Neuronal stem cell (in vitro differentiated cells): ENCODE measurements around the gene ALDH1A1.

Source experiments
- DNase-seq: peaks from one replicate; pipeline ENCODE4 v3.0.0-alpha.2; 2013; ENCODE audit warnings: low spot score
- H2AFZ ChIP-seq: one replicate; pipeline ENCODE4 v1.6.1; 2013; ENCODE audit warnings: mild to moderate bottlenecking, low read length, inconsistent platforms
- H2AK5ac ChIP-seq: 2 replicates; pipeline ENCODE4 v1.6.1; 2013; ENCODE audit warnings: low read depth, mild to moderate bottlenecking, inconsistent platforms, low read length, moderate library complexity, mixed read lengths
- H2BK120ac ChIP-seq: 2 replicates; pipeline ENCODE4 v1.6.1; 2013; ENCODE audit warnings: low read depth, mild to moderate bottlenecking, inconsistent platforms, low read length, moderate library complexity, mixed read lengths
- H2BK12ac ChIP-seq: one replicate; pipeline ENCODE4 v1.6.1; 2013; ENCODE audit warnings: low read length, inconsistent platforms
- H2BK15ac ChIP-seq: 2 replicates; pipeline ENCODE4 v1.6.1; 2013; ENCODE audit warnings: mild to moderate bottlenecking, low read length, inconsistent platforms, mixed read lengths
- H2BK5ac ChIP-seq: one replicate; pipeline ENCODE4 v1.6.1; 2013; ENCODE audit warnings: inconsistent platforms, mild to moderate bottlenecking, low read length, moderate library complexity
- H3K14ac ChIP-seq: one replicate; pipeline ENCODE4 v1.6.1; 2013; ENCODE audit warnings: low read length, inconsistent platforms
- H3K18ac ChIP-seq: 2 replicates; pipeline ENCODE4 v1.6.1; 2013; ENCODE audit warnings: low read length, inconsistent platforms
- H3K23ac ChIP-seq: 2 replicates; pipeline ENCODE4 v1.6.1; 2013; ENCODE audit warnings: low read depth, mild to moderate bottlenecking, mixed read lengths, low read length, inconsistent platforms; ENCODE audit not compliant: poor library complexity
- H3K27ac ChIP-seq: replicated peaks from 3 replicates; pipeline ENCODE4 v1.5.1; 2013; ENCODE audit warnings: low read length, inconsistent platforms
- H3K27me3 ChIP-seq, 3 experiments: 2 replicates each; pipeline ENCODE4 v1.6.1; 2013; ENCODE audit warnings: low read length in 3 of 3, mild to moderate bottlenecking in 2 of 3, inconsistent platforms in 1 of 3, low read depth in 1 of 3, mixed read lengths in 1 of 3, moderate library complexity in 1 of 3; ENCODE audit not compliant: control insufficient read depth in 3 of 3, insufficient read depth in 3 of 3
- H3K36me3 ChIP-seq, 2 donors: replicated peaks in 1 of 2; 2 replicates each; pipeline ENCODE4 v1.6.1; 2013; ENCODE audit warnings: low read length in 2 of 2; ENCODE audit not compliant: control insufficient read depth in 2 of 2, insufficient read depth in 2 of 2
- H3K4ac ChIP-seq: 2 replicates; pipeline ENCODE4 v1.6.1; 2013; ENCODE audit warnings: inconsistent platforms, mild to moderate bottlenecking, low read length, moderate library complexity
- H3K4me1 ChIP-seq, 2 donors: 1 replicate in 1 of 2; 2 replicates in 1 of 2; pipeline ENCODE4 v1.6.1; 2013; ENCODE audit warnings: low read length in 2 of 2, low read depth in 1 of 2; ENCODE audit not compliant: control insufficient read depth in 2 of 2, insufficient read depth in 1 of 2
- H3K4me2 ChIP-seq: one replicate; pipeline ENCODE4 v1.6.1; 2013; ENCODE audit warnings: mild to moderate bottlenecking, low read length, inconsistent platforms; ENCODE audit not compliant: insufficient read depth, poor library complexity, severe bottlenecking
- H3K4me3 ChIP-seq, 2 donors: 2 replicates each; pipeline ENCODE4 v1.5.1; 2013; ENCODE audit warnings: low read length in 2 of 2, mild to moderate bottlenecking in 2 of 2, inconsistent platforms in 1 of 2, moderate library complexity in 1 of 2
- H3K79me1 ChIP-seq: one replicate; pipeline ENCODE4 v1.6.1; 2013; ENCODE audit warnings: low read depth, mild to moderate bottlenecking, inconsistent platforms, low read length, moderate library complexity
- H3K9ac ChIP-seq: one replicate; pipeline ENCODE4 v1.6.1; 2013; ENCODE audit warnings: mild to moderate bottlenecking, low read depth, low read length, inconsistent platforms; ENCODE audit not compliant: poor library complexity
- H3K9me3 ChIP-seq, 2 donors: replicated peaks in 1 of 2; 2 replicates each; pipeline versions ENCODE3 to v1.6.1; 2013; ENCODE audit warnings: low read length in 2 of 2, mild to moderate bottlenecking in 2 of 2, inconsistent platforms in 1 of 2, low read depth in 1 of 2, mixed read lengths in 1 of 2, moderate library complexity in 1 of 2; ENCODE audit not compliant: control insufficient read depth in 2 of 2, insufficient read depth in 1 of 2
- H4K8ac ChIP-seq: one replicate; pipeline ENCODE4 v1.6.1; 2013; ENCODE audit warnings: low read depth, mild to moderate bottlenecking, inconsistent platforms, low read length, moderate library complexity
- H4K91ac ChIP-seq: one replicate; pipeline ENCODE4 v1.6.1; 2013; ENCODE audit warnings: low read length, low read depth, mild to moderate bottlenecking, inconsistent platforms; ENCODE audit not compliant: poor library complexity
- WGBS, 2 donors: extraction: QIAGEN DNeasy Blood & Tissue Kit; methylation state at CpG; one replicate each; pipeline ENCODE4 v1.1.7; 2013; ENCODE audit warnings: missing lambda C conversion rate in 2 of 2, mixed read lengths in 1 of 2; ENCODE audit not compliant: insufficient read length in 2 of 2, insufficient replicate concordance in 1 of 2; ENCODE audit errors: extremely low coverage in 2 of 2; 5-methylcytosine and 5-hydroxymethylcytosine counted together

Gene ALDH1A1

DNA sequence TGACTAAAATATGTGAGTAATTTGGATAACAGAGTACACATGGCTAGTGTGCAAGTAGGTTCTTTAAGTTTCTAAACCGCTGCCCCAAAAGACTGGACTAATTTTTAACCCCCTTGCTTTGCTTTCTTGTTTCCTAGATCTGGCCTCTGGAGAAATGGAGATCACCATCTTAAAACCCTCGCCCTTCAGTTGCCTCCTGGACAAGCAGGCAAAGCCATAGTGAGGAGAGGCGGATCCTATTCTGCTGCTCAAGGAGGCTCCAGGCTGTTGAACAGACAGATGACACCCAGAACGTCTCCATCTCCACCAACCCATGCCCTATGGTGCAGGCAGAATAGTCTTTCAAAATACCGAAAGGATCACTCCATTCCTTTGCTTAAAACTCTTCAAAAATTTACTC, 28.6 kb upstream of the ALDH1A1 start:
- H3K4ac ChIP-seq, result no peak overlapping the region
- no CpG with 5 or more reads among the region's 5 CpGs for WGBS, 2 donors
- H2AK5ac ChIP-seq, result no peak overlapping the region
- no peak overlapping the region for H2BK5ac ChIP-seq
- no peak overlapping the region for H2BK120ac ChIP-seq
- H3K23ac ChIP-seq, result no peak overlapping the region
- H3K27ac ChIP-seq, result no peak overlapping the region
- H3K4me2 ChIP-seq, result no peak overlapping the region
- no peak for DNase-seq
- H3K27me3 ChIP-seq, result no peaks in the 10 kb centered on the region
- no peak overlapping the region for H2BK12ac ChIP-seq
- no peak overlapping the region for H2BK15ac ChIP-seq
- no peaks in the 10 kb centered on the region for H3K9me3 ChIP-seq
- no peak overlapping the region for H3K14ac ChIP-seq
- H4K91ac ChIP-seq, result no peak overlapping the region
- no peak overlapping the region for H2AFZ ChIP-seq
- no peaks in the 10 kb centered on the region for H3K4me1 ChIP-seq
- H3K79me1 ChIP-seq, result no peaks in the 10 kb centered on the region
- no peak overlapping the region for H4K8ac ChIP-seq
- H3K36me3 ChIP-seq, result no peaks in the 10 kb centered on the region
- no peak overlapping the region for H3K9ac ChIP-seq
- H3K4me3 ChIP-seq, result no peak overlapping the region
- H3K18ac ChIP-seq, result peak overlapping the region; percentile 65

DNA sequence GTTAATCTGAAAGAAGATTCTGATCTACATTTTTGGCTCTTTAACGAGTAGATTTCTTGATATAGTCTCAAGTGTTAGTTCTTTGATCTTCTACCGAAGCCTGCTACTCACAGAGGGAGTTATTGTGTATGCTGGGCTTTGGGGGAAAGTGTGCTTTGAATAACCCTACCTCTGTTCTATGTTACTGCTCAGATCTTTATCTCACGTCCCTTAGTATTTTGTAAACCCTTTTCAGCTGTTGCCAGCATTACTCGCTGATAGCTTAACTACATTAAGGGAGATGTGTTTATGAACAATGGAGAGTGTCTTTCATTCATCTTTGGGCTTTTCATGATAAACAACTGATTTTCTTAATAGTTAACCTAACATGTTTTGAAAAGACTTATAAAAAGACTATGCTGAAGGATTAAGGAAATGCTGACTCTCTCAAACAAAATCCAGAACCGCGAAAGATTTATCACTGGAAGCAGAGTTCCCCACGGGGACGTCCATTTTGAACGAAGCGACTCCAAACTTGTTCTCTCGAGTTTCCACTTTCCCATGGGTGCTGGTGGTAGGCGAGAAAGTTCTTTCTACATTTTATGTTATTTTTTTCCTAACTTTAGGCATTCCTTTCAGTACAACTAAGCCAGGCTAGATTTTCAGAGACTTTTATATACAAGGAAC, 27.9 kb upstream of the ALDH1A1 start:
- no peak overlapping the region for H4K91ac ChIP-seq
- H3K23ac ChIP-seq, result no peak overlapping the region
- no peak overlapping the region for H3K18ac ChIP-seq
- WGBS, 2 donors, result no CpG with 5 or more reads among the region's 12 CpGs
- H3K4ac ChIP-seq, result no peak overlapping the region
- no peak overlapping the region for H2BK120ac ChIP-seq
- H2AFZ ChIP-seq, result no peak overlapping the region
- peaks cover 2% of the 10 kb centered on the region for H3K79me1 ChIP-seq
- no peaks in the 10 kb centered on the region for H3K9me3 ChIP-seq
- H3K27me3 ChIP-seq, result no peaks in the 10 kb centered on the region
- no peak overlapping the region for H3K4me2 ChIP-seq
- no peak overlapping the region for H3K27ac ChIP-seq
- H3K4me1 ChIP-seq, result no peaks in the 10 kb centered on the region
- no peak overlapping the region for H3K4me3 ChIP-seq
- no peak for DNase-seq
- H2AK5ac ChIP-seq, result no peak overlapping the region
- H2BK5ac ChIP-seq, result no peak overlapping the region
- no peaks in the 10 kb centered on the region for H3K36me3 ChIP-seq
- H2BK12ac ChIP-seq, result no peak overlapping the region
- no peak overlapping the region for H3K14ac ChIP-seq
- no peak overlapping the region for H2BK15ac ChIP-seq
- H3K9ac ChIP-seq, result no peak overlapping the region
- H4K8ac ChIP-seq, result no peak overlapping the region

GRCh38 chr9:72980183-72980582, 27.3 kb upstream of the ALDH1A1 start:
- WGBS, 2 donors, result no CpG with 5 or more reads among the region's 2 CpGs
- H3K9me3 ChIP-seq, result no peaks in the 10 kb centered on the region
- no peak overlapping the region for H3K4me3 ChIP-seq
- H3K23ac ChIP-seq, result no peak overlapping the region
- no peak overlapping the region for H3K9ac ChIP-seq
- no peak overlapping the region for H2AFZ ChIP-seq
- H4K91ac ChIP-seq, result no peak overlapping the region
- H3K18ac ChIP-seq, result no peak overlapping the region
- H2BK15ac ChIP-seq, result no peak overlapping the region
- no peaks in the 10 kb centered on the region for H3K27me3 ChIP-seq
- no peak overlapping the region for H2BK120ac ChIP-seq
- no peaks in the 10 kb centered on the region for H3K36me3 ChIP-seq
- H3K4me2 ChIP-seq, result no peak overlapping the region
- H3K14ac ChIP-seq, result no peak overlapping the region
- H3K4ac ChIP-seq, result no peak overlapping the region
- DNase-seq, result no peak
- no peak overlapping the region for H2BK5ac ChIP-seq
- no peak overlapping the region for H4K8ac ChIP-seq
- no peak overlapping the region for H3K27ac ChIP-seq
- H2BK12ac ChIP-seq, result no peak overlapping the region
- H3K79me1 ChIP-seq, result peaks cover 2% of the 10 kb centered on the region
- H2AK5ac ChIP-seq, result no peak overlapping the region
- no peaks in the 10 kb centered on the region for H3K4me1 ChIP-seq

GRCh38 chr9:72979405-72980100, 26.7 kb upstream of the ALDH1A1 start:
- no peak overlapping the region for H2AK5ac ChIP-seq
- H4K8ac ChIP-seq, result no peak overlapping the region
- DNase-seq, result no peak
- no peak overlapping the region for H3K14ac ChIP-seq
- no peak overlapping the region for H2BK5ac ChIP-seq
- H3K23ac ChIP-seq, result no peak overlapping the region
- H3K4me3 ChIP-seq, result no peak overlapping the region
- H3K4me2 ChIP-seq, result no peak overlapping the region
- no CpG with 5 or more reads among the region's 1 CpG for WGBS, 2 donors
- no peak overlapping the region for H3K27ac ChIP-seq
- H3K36me3 ChIP-seq, result no peaks in the 10 kb centered on the region
- no peaks in the 10 kb centered on the region for H3K9me3 ChIP-seq
- H2BK15ac ChIP-seq, result no peak overlapping the region
- H2AFZ ChIP-seq, result no peak overlapping the region
- H3K79me1 ChIP-seq, result peaks cover 2% of the 10 kb centered on the region
- no peak overlapping the region for H3K4ac ChIP-seq
- H3K4me1 ChIP-seq, result no peaks in the 10 kb centered on the region
- no peak overlapping the region for H3K9ac ChIP-seq
- H3K27me3 ChIP-seq, result no peaks in the 10 kb centered on the region
- H2BK120ac ChIP-seq, result no peak overlapping the region
- H2BK12ac ChIP-seq, result no peak overlapping the region
- no peak overlapping the region for H3K18ac ChIP-seq
- no peak overlapping the region for H4K91ac ChIP-seq
